K562 treated with DMSO at 1 percent for 24 hours (cell line): ENCODE data around the gene TRMT44. TPM values are rescaled to one million over a fixed set of nuclear protein-coding genes. Genes with fewer than 3 reads are reported as not detected.

Source experiments
- total RNA-seq: library from RNA; unstranded; fragments of 300-600 nt; gene quantifications from 2 replicates; pipeline ENCODE4 v1.2.3, GENCODE V29; 2022; ENCODE audit warnings: low read depth; ENCODE audit not compliant: insufficient read depth

TRMT44 gene
- total RNA-seq, result 10.9 and 15.8 TPM in 2 replicates

GRCh38 chr4:8440492-8441311 lies at the start of gene TRMT44, which contains the start of gene ACOX3:
TRMT44 (plus strand) TSS chr4:8440777; CDS start chr4:8440823, 46 bp downstream.
ACOX3 (minus strand) TSS chr4:8440723; CDS start chr4:8416521, 24,202 bp downstream.

Other genes starting within 250 kb of the TRMT44 start
- gene SH3TC1, start 241.5 kb upstream of the TRMT44 start, total RNA-seq, result 9.5 and 12.4 TPM in 2 replicates
- 1.4 and 1.7 TPM in 2 replicates for gene HTRA3, start 171.0 kb upstream of the TRMT44 start, total RNA-seq
- 22.5 and 22.8 TPM in 2 replicates for gene ACOX3, start 54 bp upstream of the TRMT44 start, total RNA-seq
- 0.45 and 0.83 TPM in 2 replicates for gene GPR78, start 139.6 kb downstream of the TRMT44 start, total RNA-seq
- 98.8 and 122 TPM in 2 replicates for gene CPZ, start 152.0 kb downstream of the TRMT44 start, total RNA-seq